ENCODE data around the gene ZNF18.
A peak's percentile ranks its signal among the peaks of the same experiment; 100 is the strongest.
"Not testable (repeated sequence)": the region's sequence is repeated elsewhere in the genome, so short reads cannot be mapped to it uniquely, and the experiment has no call there.

Gene ZNF18

GRCh38 chr17:11943759-11944347, 53.4 kb downstream of the ZNF18 start:
- Histone ChIP-seq H3K9ac (no peak overlapping the region), H3K79me2 (ENCODE audit: insufficient read depth, low read depth) (no peaks in the 10 kb centered on the region), H3K27me3 (ENCODE audit: insufficient read depth, low read depth) (no peaks in the 10 kb centered on the region), H3K27ac (no peak overlapping the region), H4K20me1 (ENCODE audit: insufficient read depth) (no peaks in the 10 kb centered on the region), H3K36me3 (ENCODE audit: insufficient read depth) (no peaks in the 10 kb centered on the region), H3K4me1 (ENCODE audit: low read depth, poor library complexity, severe bottlenecking) (no peaks in the 10 kb centered on the region), H3K4me3 (IDR thresholded peaks at IDR 0.05; ENCODE audit: insufficient read depth, low read depth, low read length) (no peak overlapping the region), H3K4me2 (no peak overlapping the region), H2AFZ (ENCODE audit: low read depth) (no peak overlapping the region)
- TF ChIP-seq CTCF (conservative IDR thresholded peaks at IDR 0.05; ENCODE audit: low read depth, low read length): no peak

GRCh38 chr17:11943086-11943485, 54.2 kb downstream of the ZNF18 start:
- not testable (repeated sequence) for H3K4me1 ChIP-seq (ENCODE audit: low read depth, poor library complexity, severe bottlenecking); H3K9ac ChIP-seq; H3K4me2 ChIP-seq; H3K4me3 ChIP-seq (IDR thresholded peaks at IDR 0.05; ENCODE audit: insufficient read depth, low read depth, low read length); H4K20me1 ChIP-seq (ENCODE audit: insufficient read depth); H3K27ac ChIP-seq; H2AFZ ChIP-seq (ENCODE audit: low read depth); H3K79me2 ChIP-seq (ENCODE audit: insufficient read depth, low read depth); H3K27me3 ChIP-seq (ENCODE audit: insufficient read depth, low read depth); H3K36me3 ChIP-seq (ENCODE audit: insufficient read depth)

- H3K4me1 ChIP-seq (ENCODE audit: low read depth, poor library complexity, severe bottlenecking): no peaks in the 10 kb centered on the region
- no peak overlapping the region for H3K27ac ChIP-seq
- no peaks in the 10 kb centered on the region for H3K27me3 ChIP-seq (ENCODE audit: insufficient read depth, low read depth)
- no peak overlapping the region for H3K9ac ChIP-seq
- H3K4me2 ChIP-seq: no peak overlapping the region
- no peak overlapping the region for H3K4me3 ChIP-seq (IDR thresholded peaks at IDR 0.05; ENCODE audit: insufficient read depth, low read depth, low read length)
- no peaks in the 10 kb centered on the region for H3K79me2 ChIP-seq (ENCODE audit: insufficient read depth, low read depth)
- H3K36me3 ChIP-seq (ENCODE audit: insufficient read depth): no peaks in the 10 kb centered on the region
- no peak overlapping the region for H2AFZ ChIP-seq (ENCODE audit: low read depth)
- H4K20me1 ChIP-seq (ENCODE audit: insufficient read depth): no peaks in the 10 kb centered on the region
- no peak for TF ChIP-seq CTCF (conservative IDR thresholded peaks at IDR 0.05; ENCODE audit: low read depth, low read length)
Measured at GRCh38 chr17:11940904-11941303, 56.4 kb downstream of the ZNF18 start.

- Histone ChIP-seq H2AFZ (ENCODE audit: low read depth) (no peak overlapping the region), H3K27me3 (ENCODE audit: insufficient read depth, low read depth) (no peaks in the 10 kb centered on the region), H3K4me3 (IDR thresholded peaks at IDR 0.05; ENCODE audit: insufficient read depth, low read depth, low read length) (no peak overlapping the region), H3K27ac (no peak overlapping the region), H3K36me3 (ENCODE audit: insufficient read depth) (no peaks in the 10 kb centered on the region), H3K79me2 (ENCODE audit: insufficient read depth, low read depth) (no peaks in the 10 kb centered on the region), H3K9ac (no peak overlapping the region), H4K20me1 (ENCODE audit: insufficient read depth) (no peaks in the 10 kb centered on the region), H3K4me1 (ENCODE audit: low read depth, poor library complexity, severe bottlenecking) (no peaks in the 10 kb centered on the region), H3K4me2 (no peak overlapping the region)
- TF ChIP-seq CTCF (conservative IDR thresholded peaks at IDR 0.05; ENCODE audit: low read depth, low read length): peak; percentile 70
Measured at GRCh38 chr17:11935734-11936406, 61.4 kb downstream of the ZNF18 start.

GRCh38 chr17:11932337-11932898, 64.9 kb downstream of the ZNF18 start:
- no peak overlapping the region for H3K4me2 ChIP-seq
- H3K9ac ChIP-seq: no peak overlapping the region
- no peaks in the 10 kb centered on the region for H3K27me3 ChIP-seq (ENCODE audit: insufficient read depth, low read depth)
- no peak overlapping the region for H2AFZ ChIP-seq (ENCODE audit: low read depth)
- no peak for TF ChIP-seq CTCF (conservative IDR thresholded peaks at IDR 0.05; ENCODE audit: low read depth, low read length)
- no peaks in the 10 kb centered on the region for H3K36me3 ChIP-seq (ENCODE audit: insufficient read depth)
- H3K27ac ChIP-seq: no peak overlapping the region
- no peak overlapping the region for H3K4me3 ChIP-seq (IDR thresholded peaks at IDR 0.05; ENCODE audit: insufficient read depth, low read depth, low read length)
- no peaks in the 10 kb centered on the region for H3K79me2 ChIP-seq (ENCODE audit: insufficient read depth, low read depth)
- H3K4me1 ChIP-seq (ENCODE audit: low read depth, poor library complexity, severe bottlenecking): no peaks in the 10 kb centered on the region
- H4K20me1 ChIP-seq (ENCODE audit: insufficient read depth): no peaks in the 10 kb centered on the region
